PFSK-1 (cell line): Measurements from ENCODE around the gene PTPN6.

Experiments used
- FOXP2 ChIP-seq: optimal IDR thresholded peaks from 2 replicates; pipeline ENCODE3; 2011; ENCODE audit warnings: borderline replicate concordance, control low read depth, inconsistent platforms; ENCODE audit not compliant: insufficient read depth; ENCODE audit errors: extremely low read length, extremely low read depth
- POLR2AphosphoS5 ChIP-seq: IDR thresholded peaks from 2 replicates; pipeline ENCODE4 v1.6.1; 2012; ENCODE audit warnings: low read depth, mild to moderate bottlenecking, control low read depth, low read length, moderate library complexity
- SIN3A ChIP-seq: IDR thresholded peaks from 2 replicates; pipeline ENCODE4 v1.6.1; 2012; ENCODE audit warnings: mild to moderate bottlenecking, low read length, moderate library complexity, borderline replicate concordance; ENCODE audit not compliant: insufficient read depth
- TAF1 ChIP-seq: IDR thresholded peaks from 2 replicates; pipeline ENCODE4 v1.6.1; 2012; ENCODE audit warnings: low read length, control low read depth, borderline replicate concordance; ENCODE audit not compliant: insufficient read depth

- TF ChIP-seq POLR2AphosphoS5: peak; percentile 33; the same call in 1 of the 2 replicates
- TF ChIP-seq SIN3A: no peak
- TF ChIP-seq TAF1: no peak
- no peak for TF ChIP-seq FOXP2
Observed at GRCh38 chr12:6979453-6979852, 28.3 kb downstream of the PTPN6 start.
